ENCODE results near the gene HPS5. TPM values are rescaled to one million over a fixed set of nuclear protein-coding genes. Genes with fewer than 3 reads are reported as not detected.

The HPS5 gene
- total RNA-seq, 4 donors from 2014 or later: 10.8 to 21.2 (median 15.5) TPM

GRCh38 chr11:18320617-18321016 lies 1.3 kb downstream of the HPS5 start:
- intact Hi-C loops (cut with DNase I): loop anchor here (10.0 kb wide), 1 partner anchor 74 kb away; the partner anchor contains the start of gene LDHA
- peak overlapping the region; percentile 80 to 96 (median 88) for H3K4me3 ChIP-seq
- H3K9me3 ChIP-seq: no peaks in the 10 kb centered on the region
- no peak for DNase-seq
- TF ChIP-seq CTCF (IDR thresholded peaks at IDR 0.05): no peak
- TF ChIP-seq POLR2A (IDR thresholded peaks at IDR 0.05): no peak
- H3K27me3 ChIP-seq: no peaks in the 10 kb centered on the region
- H3K27ac ChIP-seq: peak overlapping the region in 2 of 4 donors; percentile 5 to 99
- H3K36me3 ChIP-seq: peaks cover 0 to 21% (median 0%) of the 10 kb centered on the region in 3 donors
- peaks cover 22 to 55% (median 31%) of the 10 kb centered on the region in 3 donors for H3K4me1 ChIP-seq

GRCh38 chr11:18319914-18320313 lies 2.0 kb downstream of the HPS5 start:
- peaks cover 22 to 48% (median 30%) of the 10 kb centered on the region in 3 donors for H3K4me1 ChIP-seq
- H3K4me3 ChIP-seq: peak overlapping the region in 1 of 4 donors; percentile 4
- H3K36me3 ChIP-seq: peaks cover 0 to 15% (median 0%) of the 10 kb centered on the region in 3 donors
- 84 to 85% methylated on average over 3 of the region's 3 CpGs for WGBS, 2 donors
- TF ChIP-seq CTCF (IDR thresholded peaks at IDR 0.05) (no peak), POLR2A (IDR thresholded peaks at IDR 0.05) (no peak)
- H3K27ac ChIP-seq: peak overlapping the region in 1 of 4 donors; percentile 99
- DNase-seq: no peak
- no peaks in the 10 kb centered on the region for H3K9me3 ChIP-seq
- no peaks in the 10 kb centered on the region for H3K27me3 ChIP-seq
- intact Hi-C loops (cut with DNase I): loop anchor here (10.0 kb wide), 1 partner anchor 75 kb away; the partner anchor contains the start of gene LDHA

- Histone ChIP-seq H3K4me1 (peaks cover 20 to 42% (median 20%) of the 10 kb centered on the region in 3 donors), H3K27me3 (no peaks in the 10 kb centered on the region), H3K36me3 (peaks cover 0 to 15% (median 0%) of the 10 kb centered on the region in 3 donors), H3K9me3 (no peaks in the 10 kb centered on the region), H3K27ac (no peak overlapping the region), H3K4me3 (no peak overlapping the region)
- DNase-seq: no peak
- 84% methylated on average over 4 of the region's 4 CpGs for WGBS, 2 donors
- intact Hi-C loops (cut with DNase I): no loop called here
- no peak for TF ChIP-seq POLR2A (IDR thresholded peaks at IDR 0.05)
- no peak for TF ChIP-seq CTCF (IDR thresholded peaks at IDR 0.05)
Observed at GRCh38 chr11:18317551-18317950, 4.4 kb downstream of the HPS5 start.

- H3K27me3 ChIP-seq: no peaks in the 10 kb centered on the region
- H3K4me3 ChIP-seq: no peak overlapping the region
- TF ChIP-seq POLR2A (IDR thresholded peaks at IDR 0.05): no peak
- TF ChIP-seq CTCF (IDR thresholded peaks at IDR 0.05): no peak
- no peak for DNase-seq
- 94 to 100% methylated on average over 1 to 2 of the region's 2 CpGs for WGBS, 2 donors
- H3K4me1 ChIP-seq: peaks cover 21 to 51% (median 26%) of the 10 kb centered on the region in 3 donors
- intact Hi-C loops (cut with DNase I): no loop called here
- peaks cover 0 to 18% (median 0%) of the 10 kb centered on the region in 3 donors for H3K36me3 ChIP-seq
- no peaks in the 10 kb centered on the region for H3K9me3 ChIP-seq
- no peak overlapping the region for H3K27ac ChIP-seq
Observed at GRCh38 chr11:18315893-18316292, 6.0 kb downstream of the HPS5 start.

GRCh38 chr11:18314784-18315523 lies 7.0 kb downstream of the HPS5 start:
- intact Hi-C loops (cut with DNase I): no loop called here
- Histone ChIP-seq H3K9me3 (no peaks in the 10 kb centered on the region), H3K27ac (no peak overlapping the region), H3K4me1 (peaks cover 15 to 49% (median 25%) of the 10 kb centered on the region in 3 donors), H3K4me3 (no peak overlapping the region), H3K36me3 (peaks cover 0 to 27% (median 0%) of the 10 kb centered on the region in 3 donors), H3K27me3 (no peaks in the 10 kb centered on the region)
- no peak for DNase-seq
- TF ChIP-seq POLR2A (IDR thresholded peaks at IDR 0.05) (no peak), CTCF (IDR thresholded peaks at IDR 0.05) (no peak)
- WGBS, 2 donors: 85 to 87% methylated on average over 9 of the region's 9 CpGs

Measured in esophagus squamous epithelium (tissue), 5 donors.